H1 (cell line): ENCODE results near the gene NLRX1. TPM values are rescaled to one million over a fixed set of nuclear protein-coding genes. Genes with fewer than 3 reads are reported as not detected.

Experiments
- CTCF ChIA-PET: fragments of 300-600 bp; sonication (Branson Sonifier 250); formaldehyde crosslinking; loops from one replicate; lab custom pipeline; 2021; ENCODE audit not compliant: partially characterized antibody; lab: Charles Lee
- POLR2A ChIA-PET: fragments of 300-600 bp; sonication (Branson Sonifier 250); formaldehyde crosslinking; loops from one replicate; lab custom pipeline; 2021; ENCODE audit warnings: inconsistent platforms; ENCODE audit not compliant: partially characterized antibody; lab: Charles Lee
- DNase-seq, 2 experiments: peaks; one replicate each; pipeline versions ENCODE4 v3.0.0 to v3.0.0-alpha.2; 2010 to 2022; ENCODE audit warnings: low spot score in 2 of 2, low read depth in 1 of 2, mixed read lengths in 1 of 2
- FAIRE-seq: peaks from 2 replicates; lab custom pipeline; 2011; peaks lifted over from hg19 to GRCh38; lab: Jason Lieb, UNC
- H2AFZ ChIP-seq: 2 replicates; pipeline ENCODE4 v1.8.1; 2012; ENCODE audit warnings: low read length, inconsistent platforms
- H2AK5ac ChIP-seq: 2 replicates; pipeline ENCODE4 v1.6.1; 2013; ENCODE audit warnings: low read depth, low read length
- H2BK120ac ChIP-seq: replicated peaks from 2 replicates; pipeline ENCODE3; 2013; ENCODE audit warnings: low read depth, low read length, inconsistent platforms
- H2BK12ac ChIP-seq: 2 replicates; pipeline ENCODE4 v1.6.1; 2013; ENCODE audit warnings: low read depth, low read length
- H2BK15ac ChIP-seq: 2 replicates; pipeline ENCODE4 v1.6.1; 2013; ENCODE audit warnings: low read length
- H2BK20ac ChIP-seq: 2 replicates; pipeline ENCODE4 v1.6.1; 2013; ENCODE audit warnings: low read length
- H2BK5ac ChIP-seq: 2 replicates; pipeline ENCODE4 v1.6.1; 2013; ENCODE audit warnings: low read depth, low read length
- H3K14ac ChIP-seq: 2 replicates; pipeline ENCODE4 v1.6.1; 2013; ENCODE audit warnings: inconsistent platforms; ENCODE audit not compliant: insufficient read length
- H3K18ac ChIP-seq: 2 replicates; pipeline ENCODE4 v1.6.1; 2013; ENCODE audit warnings: low read length; ENCODE audit errors: extremely low read depth
- H3K23ac ChIP-seq: 2 replicates; pipeline ENCODE4 v1.6.1; 2013; ENCODE audit warnings: inconsistent platforms; ENCODE audit not compliant: insufficient read length
- H3K23me2 ChIP-seq: 2 replicates; pipeline ENCODE4 v1.6.1; 2013; ENCODE audit warnings: low read depth, low read length
- H3K27ac ChIP-seq: 2 replicates; pipeline ENCODE4 v1.6.1; 2011; ENCODE audit warnings: low read depth, low read length, inconsistent platforms
- H3K27me3 ChIP-seq, 4 experiments: replicated peaks in 1 of 4; 1 replicate in 1 of 4; 2 replicates in 3 of 4; pipeline versions ENCODE4 v1.6.1 to v1.8.1; 2011 to 2013; ENCODE audit warnings: low read length in 3 of 4, mild to moderate bottlenecking in 3 of 4, inconsistent platforms in 2 of 4, mixed read lengths in 2 of 4, moderate library complexity in 1 of 4; ENCODE audit not compliant: control insufficient read depth in 3 of 4, insufficient read depth in 3 of 4; ENCODE audit errors: extremely low read depth in 1 of 4
- H3K36me3 ChIP-seq, 4 experiments: 2 replicates each; pipeline versions ENCODE4 v1.6.1 to v1.8.1; 2011 to 2013; ENCODE audit warnings: mild to moderate bottlenecking in 4 of 4, low read length in 3 of 4, moderate library complexity in 2 of 4, control low read depth in 1 of 4, inconsistent platforms in 1 of 4; ENCODE audit not compliant: insufficient read depth in 4 of 4, control insufficient read depth in 2 of 4
- H3K4ac ChIP-seq: replicated peaks from 2 replicates; pipeline ENCODE3; 2013; ENCODE audit warnings: low read length, low read depth, mixed read lengths, inconsistent platforms; ENCODE audit not compliant: insufficient read length
- H3K4me1 ChIP-seq, 4 experiments: replicated peaks in 1 of 4; 1 replicate in 1 of 4; 2 replicates in 3 of 4; pipeline versions ENCODE4 v1.6.1 to v1.8.1; 2011 to 2013; ENCODE audit warnings: low read length in 3 of 4, inconsistent platforms in 2 of 4, mixed read lengths in 1 of 4; ENCODE audit not compliant: insufficient read depth in 4 of 4, control insufficient read depth in 3 of 4
- H3K4me2 ChIP-seq, 2 experiments: 2 replicates each; pipeline versions ENCODE4 v1.6.1 to v1.8.1; 2011 to 2013; ENCODE audit warnings: low read depth in 2 of 2, low read length in 2 of 2, control low read depth in 1 of 2, inconsistent platforms in 1 of 2, mild to moderate bottlenecking in 1 of 2; ENCODE audit not compliant: insufficient read depth in 1 of 2
- H3K4me3 ChIP-seq, 4 experiments: fragments of 200-600, 300-600 bp in 1 of 4; sonication (generic), shearing (Covaris generic), sonication (Bioruptor Twin) in 1 of 4; 2 replicates each; pipeline versions ENCODE4 v1.5.1 to v1.8.1; 2011 to 2016; ENCODE audit warnings: low read length in 4 of 4, low read depth in 3 of 4, control low read depth in 2 of 4, inconsistent platforms in 2 of 4, mild to moderate bottlenecking in 2 of 4, mixed read lengths in 1 of 4, moderate library complexity in 1 of 4; ENCODE audit not compliant: insufficient read depth in 2 of 4; ENCODE audit errors: extremely low read depth in 1 of 4
- H3K56ac ChIP-seq: replicated peaks from 2 replicates; pipeline ENCODE3; 2013; ENCODE audit warnings: low read depth, mild to moderate bottlenecking, mixed read lengths, low read length, inconsistent platforms; ENCODE audit not compliant: insufficient read length
- H3K79me1 ChIP-seq: 2 replicates; pipeline ENCODE4 v1.6.1; 2013; ENCODE audit warnings: low read depth, low read length, control low read depth
- H3K79me2 ChIP-seq, 2 experiments: 2 replicates each; pipeline versions ENCODE4 v1.6.1 to v1.8.1; 2012 to 2013; ENCODE audit warnings: low read length in 2 of 2, mild to moderate bottlenecking in 2 of 2, inconsistent platforms in 1 of 2; ENCODE audit not compliant: insufficient read depth in 2 of 2, control insufficient read depth in 1 of 2
- H3K9ac ChIP-seq, 4 experiments: replicated peaks in 1 of 4; 1 replicate in 1 of 4; 2 replicates in 3 of 4; pipeline versions ENCODE4 v1.6.1 to v1.8.1; 2011 to 2013; ENCODE audit warnings: low read depth in 3 of 4, low read length in 3 of 4, control low read depth in 2 of 4, mild to moderate bottlenecking in 2 of 4, moderate library complexity in 2 of 4, inconsistent platforms in 1 of 4; ENCODE audit errors: extremely low read depth in 1 of 4
- H3K9me3 ChIP-seq, 2 experiments: 2 replicates each; pipeline versions ENCODE4 v1.6.1 to v1.8.1; 2012 to 2013; ENCODE audit warnings: mild to moderate bottlenecking in 2 of 2, moderate library complexity in 2 of 2, control low read depth in 1 of 2, inconsistent platforms in 1 of 2, low read depth in 1 of 2, low read length in 1 of 2, mixed read lengths in 1 of 2; ENCODE audit not compliant: insufficient read depth in 2 of 2
- H4K20me1 ChIP-seq, 2 experiments: replicated peaks in 1 of 2; 2 replicates each; pipeline versions ENCODE3 to v1.8.1; 2011 to 2013; ENCODE audit warnings: inconsistent platforms in 2 of 2, low read length in 2 of 2, mild to moderate bottlenecking in 1 of 2; ENCODE audit not compliant: insufficient read depth in 2 of 2, control insufficient read depth in 1 of 2
- H4K5ac ChIP-seq: 2 replicates; pipeline ENCODE4 v1.6.1; 2013; ENCODE audit warnings: low read length, low read depth, mixed read lengths, inconsistent platforms; ENCODE audit not compliant: insufficient read length
- H4K8ac ChIP-seq: 2 replicates; pipeline ENCODE4 v1.8.0; 2013; ENCODE audit warnings: mild to moderate bottlenecking, moderate library complexity, low read length, inconsistent platforms; ENCODE audit not compliant: insufficient read depth; ENCODE audit errors: extremely low read depth
- H4K91ac ChIP-seq: replicated peaks from 2 replicates; pipeline ENCODE3; 2013; ENCODE audit warnings: low read length, mixed read lengths, inconsistent platforms; ENCODE audit not compliant: insufficient read length
- FOSL1 ChIP-seq: IDR thresholded peaks from 2 replicates; pipeline ENCODE4 v1.6.1; 2011; ENCODE audit warnings: mild to moderate bottlenecking, low read depth, low read length, moderate library complexity; ENCODE audit not compliant: insufficient read depth
- MAX ChIP-seq: IDR thresholded peaks from 2 replicates; pipeline ENCODE4 v1.6.1; 2012; ENCODE audit warnings: inconsistent platforms
- PHF8 ChIP-seq: fragments of 200-600 bp; sonication (generic); conservative IDR thresholded peaks from 2 replicates; pipeline ENCODE4 v1.7.1; 2012; ENCODE audit warnings: low read depth, mild to moderate bottlenecking, inconsistent platforms, low read length, moderate library complexity
- SAP30 ChIP-seq: fragments of 300-600 bp; sonication (generic); IDR thresholded peaks from 2 replicates; pipeline ENCODE4 v1.7.1; 2012; ENCODE audit warnings: low read length, moderate library complexity, mild to moderate bottlenecking, inconsistent platforms; ENCODE audit not compliant: insufficient read depth, insufficient replicate concordance
- TBP ChIP-seq: IDR thresholded peaks from 2 replicates; pipeline ENCODE4 v1.6.1; 2011; ENCODE audit warnings: low read depth, low read length, improper control_type of control experiment
- TEAD4 ChIP-seq: IDR thresholded peaks from 2 replicates; pipeline ENCODE4 v1.6.1; 2012; ENCODE audit warnings: low read depth, low read length, inconsistent platforms, mixed read lengths
- YY1 ChIP-seq: IDR thresholded peaks from 2 replicates; pipeline ENCODE4 v1.6.1; 2011; ENCODE audit warnings: low read depth, mild to moderate bottlenecking, low read length
- WGBS, 2 experiments: shearing (Covaris generic) in 1 of 2; methylation state at CpG; one replicate each; pipeline versions ENCODE4 v1.1.6 to v1.1.7; 2013 to 2015; ENCODE audit warnings: low lambda C conversion rate in 2 of 2, mixed read lengths in 2 of 2, inconsistent platforms in 1 of 2, low coverage in 1 of 2, missing lambda C conversion rate in 1 of 2; ENCODE audit not compliant: insufficient replicate concordance in 2 of 2, insufficient coverage in 1 of 2, insufficient read length in 1 of 2; ENCODE audit errors: extremely low coverage in 1 of 2, missing lambda C conversion rate in 1 of 2; 5-methylcytosine and 5-hydroxymethylcytosine counted together
- polyA plus RNA-seq, 7 experiments: library from polyadenylated mRNA; depleted of rRNA in 3 of 7; stranded (reverse) in 5 of 7; unstranded in 2 of 7; fragments of >200 nt in 5 of 7; fragments of 200-250 nt in 2 of 7; gene quantifications; 1 replicate in 5 of 7; 2 replicates in 1 of 7; 4 replicates in 1 of 7; pipeline versions ENCODE4 v1.2.1 to v1.2.3, GENCODE V29; 2011 to 2013; ENCODE audit warnings: missing spikeins in 2 of 7, mixed read lengths in 2 of 7
- total RNA-seq: library from RNA; stranded (reverse); fragmentation: NEBNext Ultra II Directional; extraction: Animal tissue kit (Norgen Biotek cat#: 25700); gene quantifications from 2 replicates; pipeline ENCODE4 v1.2.1, GENCODE V29; 2021
- TF ChIP-seq, protein P1 (sequence below): IDR thresholded peaks from 2 replicates; pipeline ENCODE4 v1.6.1; 2011; ENCODE audit warnings: low read length, improper control_type of control experiment

The NLRX1 gene
- total and polyA plus RNA-seq, 2 of the 8 experiments (the other 6 are each of a cell fraction or from before 2014, with no cell fraction given), result 13.2 to 18.6 TPM

GRCh38 chr11:119206511-119207414 lies 38.2 kb downstream of the NLRX1 start:
- Histone ChIP-seq H3K4me2 (peak overlapping the region; percentile 75 to 96), H3K79me1 (0 out of 2 replicates have a peak, but pooled peaks cover 3% of the 10 kb centered on the region), H3K18ac (peak overlapping the region; percentile 97), H4K8ac (peak overlapping the region; percentile 90; the same call in 1 of the 2 replicates), H3K27me3 (no peaks in the 10 kb centered on the region), H2AK5ac (peak overlapping the region; percentile 39; the same call in 1 of the 2 replicates), H2BK5ac (peak overlapping the region; percentile 95), H2BK20ac (no peak overlapping the region), H3K23ac (no peak overlapping the region), H3K9me3 (no peaks in the 10 kb centered on the region), H3K56ac (peak overlapping the region; percentile 73), H3K14ac (peak overlapping the region; percentile 99), H4K91ac (peak overlapping the region; percentile 94), H3K4me1 (peaks cover 4 to 10% (median 6%) of the 10 kb centered on the region in 4 experiments; a peak in 6 of 7 replicates), H2AFZ (no peak overlapping the region), H3K23me2 (peaks cover 9% of the 10 kb centered on the region), H2BK15ac (0 out of 2 replicates have a peak overlapping the region, but pooled peaks have one; percentile 8), H3K4ac (peak overlapping the region; percentile 72), H3K27ac (peak overlapping the region; percentile 89; the same call in 1 of the 2 replicates), H3K4me3 (peak overlapping the region; percentile 92 to 100 (median 94)), H4K5ac (peak overlapping the region; percentile 90), H4K20me1 (peaks cover 5 to 9% of the 10 kb centered on the region in 2 experiments), H3K36me3 (no peaks in the 10 kb centered on the region), H2BK120ac (no peak overlapping the region), H3K9ac (peak overlapping the region; percentile 70 to 85 (median 80)), H2BK12ac (0 out of 2 replicates have a peak overlapping the region, but pooled peaks have one; percentile 39), H3K79me2 (peaks cover 23 to 50% of the 10 kb centered on the region in 2 experiments)
- CTCF ChIA-PET, result interaction anchor here (0.7 to 20.1 kb wide), 15 partner anchors 10 to 131 kb away, joined by 3 to 367 read pairs (median 3); partner anchors contain the start of gene ABCG4
- DNase-seq (peak in 1 of 2 experiments; percentile 81), FAIRE-seq (no peak)
- POLR2A ChIA-PET, result interaction anchor here (0.6 to 2.5 kb wide), 16 partner anchors 9 to 131 kb away, joined by 3 to 13 read pairs (median 4); partner anchors contain the start of gene HINFP
- 0% methylated on average over 7 of the region's 41 CpGs; no CpG with 5 or more reads in 1 of the 2 experiments for WGBS, 2 experiments
- TF ChIP-seq SAP30 (no peak), YY1 (0 out of 2 replicates have a peak, but pooled peaks have one; percentile 13), MAX (0 out of 2 replicates have a peak, but pooled peaks have one; percentile 9), TBP (0 out of 2 replicates have a peak, but pooled peaks have one; percentile 4), FOSL1 (no peak), PHF8 (0 out of 2 replicates have a peak, but pooled peaks have one; percentile 5), TEAD4 (no peak)
- TF ChIP-seq, protein P1, sequence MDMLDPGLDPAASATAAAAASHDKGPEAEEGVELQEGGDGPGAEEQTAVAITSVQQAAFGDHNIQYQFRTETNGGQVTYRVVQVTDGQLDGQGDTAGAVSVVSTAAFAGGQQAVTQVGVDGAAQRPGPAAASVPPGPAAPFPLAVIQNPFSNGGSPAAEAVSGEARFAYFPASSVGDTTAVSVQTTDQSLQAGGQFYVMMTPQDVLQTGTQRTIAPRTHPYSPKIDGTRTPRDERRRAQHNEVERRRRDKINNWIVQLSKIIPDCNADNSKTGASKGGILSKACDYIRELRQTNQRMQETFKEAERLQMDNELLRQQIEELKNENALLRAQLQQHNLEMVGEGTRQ, result no peak
